Measurements from ENCODE around the gene APOB. TPM values are rescaled to one million over a fixed set of nuclear protein-coding genes. Genes with fewer than 3 reads are reported as not detected.

APOB gene
- total RNA-seq, 3 donors from 2014 or later (not counting 1 experiment from before 2014, with no cell fraction given): not detected

GRCh38 chr2:21021430-21021829, 22.4 kb downstream of the APOB start:
- Histone ChIP-seq H3K27me3 (ENCODE audit: control insufficient read depth, insufficient read depth, low read length) (no peaks in the 10 kb centered on the region), H3K9me3 (ENCODE audit: control insufficient read depth, insufficient read depth, low read length) (no peaks in the 10 kb centered on the region), H3K27ac (ENCODE audit: low read length) (no peak overlapping the region), H3K36me3 (ENCODE audit: control insufficient read depth, insufficient read depth, low read length) (no peaks in the 10 kb centered on the region), H3K4me3 (ENCODE audit: low read length) (no peak overlapping the region), H3K4me1 (ENCODE audit: control insufficient read depth, insufficient read depth, low read length) (no peaks in the 10 kb centered on the region)
- no peaks in the 10 kb centered on the region for H3K36me3 Mint-ChIP-seq
- H3K9me3 Mint-ChIP-seq: no peaks in the 10 kb centered on the region
- 95% methylated on average over 1 of the region's 1 CpG for WGBS (ENCODE audit: insufficient coverage)
- H3K4me1 Mint-ChIP-seq: no peaks in the 10 kb centered on the region
- no peak overlapping the region for H3K27ac Mint-ChIP-seq
- intact Hi-C loops (cut with micrococcal nuclease): no loop called here
- peaks cover 0 to 4% of the 10 kb centered on the region in 2 donors for H3K27me3 Mint-ChIP-seq (ENCODE audit: low read depth in 2 of 2)
- no peak for ATAC-seq
- no peak overlapping the region for H3K4me3 Mint-ChIP-seq
- TF ChIP-seq CTCF (IDR thresholded peaks at IDR 0.05): no peak
- no peak for DNase-seq

GRCh38 chr2:21020668-21021288, 23.1 kb downstream of the APOB start:
- 92% methylated on average over 2 of the region's 2 CpGs for WGBS (ENCODE audit: insufficient coverage)
- Histone ChIP-seq H3K27ac (ENCODE audit: low read length) (no peak overlapping the region), H3K27me3 (ENCODE audit: control insufficient read depth, insufficient read depth, low read length) (no peaks in the 10 kb centered on the region), H3K36me3 (ENCODE audit: control insufficient read depth, insufficient read depth, low read length) (no peaks in the 10 kb centered on the region), H3K9me3 (ENCODE audit: control insufficient read depth, insufficient read depth, low read length) (no peaks in the 10 kb centered on the region), H3K4me1 (ENCODE audit: control insufficient read depth, insufficient read depth, low read length) (no peaks in the 10 kb centered on the region), H3K4me3 (ENCODE audit: low read length) (no peak overlapping the region)
- no peaks in the 10 kb centered on the region for H3K36me3 Mint-ChIP-seq
- H3K4me1 Mint-ChIP-seq: no peaks in the 10 kb centered on the region
- no peak overlapping the region for H3K4me3 Mint-ChIP-seq
- no peak for ATAC-seq
- no peak for TF ChIP-seq CTCF (IDR thresholded peaks at IDR 0.05)
- no peaks in the 10 kb centered on the region for H3K9me3 Mint-ChIP-seq
- H3K27me3 Mint-ChIP-seq (ENCODE audit: low read depth in 2 of 2): peaks cover 0 to 4% of the 10 kb centered on the region in 2 donors
- no peak for DNase-seq
- intact Hi-C loops (cut with micrococcal nuclease): no loop called here
- H3K27ac Mint-ChIP-seq: no peak overlapping the region

GRCh38 chr2:21020031-21020667, 23.7 kb downstream of the APOB start:
- Histone ChIP-seq H3K27me3 (ENCODE audit: control insufficient read depth, insufficient read depth, low read length) (no peaks in the 10 kb centered on the region), H3K9me3 (ENCODE audit: control insufficient read depth, insufficient read depth, low read length) (no peaks in the 10 kb centered on the region), H3K27ac (ENCODE audit: low read length) (no peak overlapping the region), H3K4me1 (ENCODE audit: control insufficient read depth, insufficient read depth, low read length) (no peaks in the 10 kb centered on the region), H3K36me3 (ENCODE audit: control insufficient read depth, insufficient read depth, low read length) (no peaks in the 10 kb centered on the region), H3K4me3 (ENCODE audit: low read length) (no peak overlapping the region)
- H3K4me1 Mint-ChIP-seq: no peaks in the 10 kb centered on the region
- H3K9me3 Mint-ChIP-seq: no peaks in the 10 kb centered on the region
- H3K27ac Mint-ChIP-seq: no peak overlapping the region
- H3K36me3 Mint-ChIP-seq: no peaks in the 10 kb centered on the region
- H3K27me3 Mint-ChIP-seq (ENCODE audit: low read depth in 2 of 2): peaks cover 0 to 4% of the 10 kb centered on the region in 2 donors
- ATAC-seq (no peak), DNase-seq (no peak)
- TF ChIP-seq CTCF (IDR thresholded peaks at IDR 0.05): no peak
- WGBS (ENCODE audit: insufficient coverage): 94% methylated on average over 3 of the region's 3 CpGs
- intact Hi-C loops (cut with micrococcal nuclease): no loop called here
- no peak overlapping the region for H3K4me3 Mint-ChIP-seq

GRCh38 chr2:21019678-21020021, 24.2 kb downstream of the APOB start:
- Mint-ChIP-seq H3K4me1 (no peaks in the 10 kb centered on the region), H3K9me3 (no peaks in the 10 kb centered on the region), H3K27ac (no peak overlapping the region), H3K27me3 (ENCODE audit: low read depth in 2 of 2) (peaks cover 0 to 4% of the 10 kb centered on the region in 2 donors), H3K4me3 (no peak overlapping the region), H3K36me3 (no peaks in the 10 kb centered on the region)
- Histone ChIP-seq H3K9me3 (ENCODE audit: control insufficient read depth, insufficient read depth, low read length) (no peaks in the 10 kb centered on the region), H3K4me3 (ENCODE audit: low read length) (no peak overlapping the region), H3K36me3 (ENCODE audit: control insufficient read depth, insufficient read depth, low read length) (no peaks in the 10 kb centered on the region), H3K4me1 (ENCODE audit: control insufficient read depth, insufficient read depth, low read length) (no peaks in the 10 kb centered on the region), H3K27me3 (ENCODE audit: control insufficient read depth, insufficient read depth, low read length) (no peaks in the 10 kb centered on the region), H3K27ac (ENCODE audit: low read length) (no peak overlapping the region)
- DNase-seq (no peak), ATAC-seq (no peak)
- intact Hi-C loops (cut with micrococcal nuclease): no loop called here
- 93% methylated on average over 6 of the region's 6 CpGs for WGBS (ENCODE audit: insufficient coverage)
- TF ChIP-seq CTCF (IDR thresholded peaks at IDR 0.05): no peak
